Activated T-cell treated with anti-CD3 and anti-CD28 coated beads, Interleukin-2, amount 50 U/mL, for 48 hours (primary cell): Measurements from ENCODE around the gene SLC5A9.
"Not testable (repeated sequence)": the region's sequence is repeated elsewhere in the genome, so short reads cannot be mapped to it uniquely, and the experiment has no call there.

Experiments
- DNase-seq, 2 experiments: peaks; one replicate each; pipeline ENCODE4 v3.0.0-alpha.2; 2020

SLC5A9 gene

DNA sequence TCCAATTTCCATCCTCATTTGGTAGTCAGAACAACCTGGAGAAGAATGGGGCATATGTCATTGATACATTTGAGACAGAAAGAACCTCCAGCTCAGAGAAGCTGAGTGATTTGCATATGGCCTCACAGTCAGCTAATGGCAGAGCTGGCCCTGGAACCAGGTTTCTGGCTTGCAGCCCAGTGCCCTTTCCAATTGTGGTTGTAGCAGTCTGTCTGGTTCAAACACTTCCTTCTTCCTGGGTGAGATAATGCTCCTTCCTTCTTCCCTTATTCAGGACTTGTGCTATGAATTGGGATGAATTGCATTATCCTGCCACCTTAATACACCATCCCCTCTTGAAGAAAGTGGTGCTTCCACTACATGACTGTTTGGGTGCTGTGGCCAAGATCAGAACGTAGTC lies 24.2 kb downstream of the SLC5A9 start:
- no peak for DNase-seq

DNA sequence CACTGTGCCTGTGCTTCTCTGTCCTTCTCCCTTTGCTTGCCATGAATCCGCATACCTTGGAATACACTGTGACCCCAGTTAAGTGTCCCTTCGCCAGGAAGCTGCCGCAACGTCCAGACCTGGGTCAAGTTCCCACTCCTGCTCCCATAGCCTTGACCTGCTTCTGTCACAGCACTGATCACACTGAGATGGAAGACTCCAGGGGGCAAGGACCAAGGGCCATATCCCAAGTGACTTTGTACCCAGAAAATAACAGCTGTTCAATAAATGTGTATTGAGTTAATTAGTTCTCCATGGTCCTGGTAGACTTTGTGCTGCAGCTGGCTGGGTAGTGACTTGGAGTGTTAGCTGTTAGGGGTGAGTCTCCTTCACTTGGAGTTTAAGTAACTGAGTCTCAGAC lies 25.8 kb downstream of the SLC5A9 start:
- no peak for DNase-seq

DNA sequence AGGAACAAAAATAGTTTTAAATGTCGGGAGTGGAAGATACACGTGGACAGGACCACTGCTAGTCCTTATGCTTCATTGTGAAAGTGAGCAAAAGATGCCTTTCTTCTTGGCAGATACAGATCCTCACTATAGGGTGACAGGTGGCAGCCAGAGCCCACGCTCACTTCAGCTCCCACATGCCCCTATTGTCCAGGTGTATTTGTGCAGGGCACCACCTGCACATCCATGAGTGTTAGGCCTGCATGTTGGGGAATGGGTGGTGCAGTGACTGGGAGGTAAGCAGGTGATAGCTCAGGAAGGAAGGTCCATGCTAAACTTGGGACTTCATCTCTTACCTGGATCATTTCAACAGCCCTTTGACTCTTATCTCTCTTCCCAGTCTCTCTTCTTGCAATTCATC lies 27.4 kb downstream of the SLC5A9 start:
- DNase-seq: no peak

DNA sequence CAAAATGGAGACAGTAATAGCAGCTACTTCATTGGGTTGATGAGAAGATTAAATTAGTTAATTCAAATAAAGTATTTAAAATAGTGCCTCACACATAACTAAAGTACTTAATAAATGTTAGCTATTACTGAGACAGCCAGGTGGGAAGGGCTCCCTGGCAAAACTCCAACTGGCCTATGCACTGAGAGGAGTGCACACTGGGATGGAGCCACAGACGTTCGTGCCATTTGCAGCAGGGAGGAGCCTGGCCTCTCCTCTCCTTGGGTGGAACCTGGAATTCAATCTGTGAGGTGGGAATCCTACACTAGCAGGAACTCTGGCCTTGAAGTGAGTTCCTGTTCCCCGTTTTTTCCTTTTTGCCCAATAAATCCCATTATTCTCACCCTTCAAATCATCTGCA lies 28.1 kb downstream of the SLC5A9 start:
- DNase-seq: no peak

DNA sequence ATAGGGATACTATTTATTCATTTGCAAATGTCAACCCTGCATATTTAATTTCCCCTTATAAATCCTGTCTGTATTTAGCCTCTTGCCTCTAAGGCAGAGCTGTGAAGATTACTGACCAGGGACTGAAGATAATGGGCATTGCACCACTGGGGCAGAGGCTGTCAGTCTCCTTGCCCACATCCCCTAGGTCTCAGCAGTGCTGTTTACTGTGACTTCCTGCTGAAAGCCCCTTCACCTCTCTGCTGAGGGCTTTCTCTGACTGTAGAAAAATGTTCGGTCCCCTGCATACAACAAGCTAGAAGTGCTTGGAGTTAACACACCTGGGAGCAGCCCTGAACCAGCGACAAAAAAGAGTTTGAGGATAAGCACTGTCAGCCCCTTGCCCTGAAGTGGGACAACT lies 28.8 kb downstream of the SLC5A9 start:
- DNase-seq: no peak

DNA sequence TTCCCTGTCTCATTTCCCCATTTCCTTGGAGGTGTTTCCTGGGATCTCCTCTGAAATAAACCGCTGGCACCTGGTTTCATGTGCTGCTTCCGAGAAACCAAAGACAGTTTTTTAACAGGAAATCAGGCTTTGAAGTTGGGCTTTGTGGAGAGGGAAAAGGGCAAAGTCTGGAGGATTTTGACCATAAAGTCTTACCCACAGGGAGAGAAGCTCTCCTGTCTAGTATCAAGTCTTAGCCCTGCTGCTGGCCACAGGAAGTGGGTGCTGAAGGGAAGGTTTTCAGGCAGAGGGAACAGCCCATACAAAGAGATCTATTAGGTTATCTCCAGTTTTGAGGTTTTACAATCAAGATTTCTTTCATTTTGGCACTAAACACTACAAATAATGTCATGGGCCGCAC lies 29.3 kb downstream of the SLC5A9 start:
- no peak for DNase-seq

DNA sequence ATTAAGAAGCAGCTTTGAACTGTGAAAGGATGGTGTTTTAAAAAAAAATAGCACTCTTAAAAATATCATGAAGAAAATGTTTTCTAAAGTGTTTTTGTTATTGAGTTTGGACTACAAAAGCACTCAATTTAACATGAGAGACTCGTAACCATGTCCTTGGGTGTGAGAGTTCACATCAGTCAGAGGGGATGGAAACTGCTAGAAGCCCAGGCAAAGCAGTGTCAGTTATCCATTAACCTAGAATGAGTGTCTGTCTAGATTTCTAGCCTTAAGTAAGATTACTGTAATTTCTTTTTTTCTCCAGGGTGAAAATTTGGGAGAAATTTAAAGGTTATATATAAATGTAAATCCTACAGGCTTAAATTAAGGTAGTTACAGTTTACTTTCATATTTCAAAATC lies 31.7 kb downstream of the SLC5A9 start:
- DNase-seq: no peak

DNA sequence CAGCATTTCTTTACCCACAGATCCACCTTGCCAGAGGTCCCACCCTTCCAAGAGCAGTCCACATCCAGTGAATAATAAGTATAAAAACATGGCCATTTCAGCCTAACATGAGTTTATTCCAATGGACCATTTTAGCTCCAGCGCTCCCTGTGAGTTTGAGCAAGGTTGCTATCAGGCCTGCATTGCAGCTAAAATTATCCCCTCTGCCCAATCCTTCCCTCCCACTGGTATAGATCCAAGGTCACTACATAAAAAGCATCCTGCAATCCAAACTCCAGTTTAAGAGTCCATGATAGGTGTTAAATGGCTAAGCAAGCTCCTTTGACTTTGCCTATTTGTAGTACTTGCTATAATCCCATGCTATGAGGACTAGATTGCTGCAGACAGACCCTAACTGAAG lies 35.6 kb downstream of the SLC5A9 start:
- DNase-seq: no peak

DNA sequence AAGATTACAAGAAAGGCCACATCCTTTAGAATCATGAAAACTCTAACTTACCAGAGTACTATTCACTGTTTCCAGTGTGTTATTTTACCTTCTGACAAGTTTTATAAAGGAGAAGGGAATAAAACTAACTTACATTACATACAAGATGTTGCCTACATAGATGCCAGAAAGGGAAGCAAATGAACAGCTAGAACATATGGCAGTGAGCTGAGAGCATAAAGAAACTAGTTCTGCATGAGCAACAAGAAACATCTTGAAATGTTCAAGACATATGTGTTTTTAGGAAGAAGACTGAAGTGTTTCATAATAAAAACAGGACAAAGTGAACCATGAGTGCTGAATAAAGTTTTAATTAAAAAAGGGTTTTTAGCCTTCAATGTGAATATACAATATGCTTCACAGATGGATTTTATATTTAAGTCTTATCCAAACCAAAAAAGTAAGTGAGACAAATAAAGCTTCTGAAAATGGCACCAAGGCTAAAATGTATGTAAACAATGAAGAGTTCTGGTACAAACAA lies 39.4 kb downstream of the SLC5A9 start:
- DNase-seq: no peak

DNA sequence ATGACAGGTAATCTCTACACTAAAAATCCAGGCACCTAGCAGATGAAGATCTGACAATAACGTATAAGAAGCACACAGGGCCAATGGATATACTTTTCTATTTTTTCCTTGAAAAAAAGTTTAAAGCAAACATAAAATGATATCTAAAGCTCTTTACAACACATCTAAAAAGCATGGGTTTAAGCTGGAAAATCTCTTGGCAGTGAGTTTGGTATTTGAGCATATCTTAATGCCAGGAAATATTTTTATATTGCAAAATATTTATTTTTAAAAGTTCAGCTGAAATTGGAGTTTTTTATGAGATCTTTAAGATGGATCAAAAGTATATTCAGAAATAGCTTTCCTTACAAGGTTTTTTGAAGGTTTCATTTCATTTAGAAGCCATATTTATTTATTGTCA lies 40.5 kb downstream of the SLC5A9 start:
- DNase-seq: no peak

DNA sequence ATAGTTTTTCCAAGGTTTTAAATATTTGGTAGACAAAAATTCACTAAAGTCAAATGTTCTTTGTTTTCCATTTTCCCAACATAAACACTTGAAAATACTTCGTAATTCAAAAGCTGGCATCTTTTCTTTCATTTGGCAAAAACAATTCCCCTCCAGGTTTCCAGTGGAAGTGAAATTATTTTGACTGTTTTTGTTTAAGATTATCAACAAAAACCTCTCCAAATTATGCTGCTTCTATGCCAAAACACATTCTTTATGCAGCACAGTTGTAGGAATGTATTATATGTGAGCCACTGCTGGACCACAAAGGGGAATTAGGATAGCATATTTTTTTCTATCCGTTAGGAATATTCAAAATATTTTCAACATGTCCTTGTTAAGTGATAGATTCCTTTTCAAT lies 44.1 kb downstream of the SLC5A9 start:
- DNase-seq: no peak

DNA sequence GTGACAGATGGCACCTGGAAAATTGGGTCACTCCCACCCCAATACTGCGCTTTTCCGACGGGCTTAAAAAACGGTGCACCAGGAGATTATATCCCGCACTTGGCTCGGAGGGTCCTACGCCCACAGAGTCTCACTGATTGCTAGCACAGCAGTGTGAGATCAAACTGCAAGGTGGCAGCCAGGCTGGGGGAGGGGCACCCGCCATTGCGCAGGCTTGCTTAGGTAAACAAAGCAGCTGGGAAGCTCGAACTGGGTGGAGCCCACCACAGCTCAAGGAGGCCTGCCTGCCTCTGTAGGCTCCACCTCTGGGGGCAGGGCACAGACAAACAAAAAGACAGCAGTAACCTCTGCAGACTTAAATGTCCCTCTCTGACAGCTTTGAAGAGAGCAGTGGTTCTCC lies 54.9 kb downstream of the SLC5A9 start:
- not testable (repeated sequence) for DNase-seq

DNA sequence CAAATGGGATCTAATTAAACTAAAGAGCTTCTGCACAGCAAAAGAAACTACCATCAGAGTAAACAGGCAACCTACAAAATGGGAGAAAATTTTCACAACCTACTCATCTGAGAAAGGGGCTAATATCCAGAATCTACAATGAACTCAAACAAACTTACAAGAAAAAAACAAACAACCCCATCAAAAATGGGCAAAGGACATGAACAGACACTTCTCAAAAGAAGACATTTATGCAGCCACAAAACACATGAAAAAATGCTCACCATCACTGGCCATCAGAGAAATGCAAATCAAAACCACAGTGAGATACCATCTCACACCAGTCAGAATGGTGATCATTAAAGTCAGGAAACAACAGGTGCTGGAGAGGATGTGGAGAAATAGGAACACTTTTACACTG lies 59.8 kb downstream of the SLC5A9 start:
- not testable (repeated sequence) for DNase-seq

DNA sequence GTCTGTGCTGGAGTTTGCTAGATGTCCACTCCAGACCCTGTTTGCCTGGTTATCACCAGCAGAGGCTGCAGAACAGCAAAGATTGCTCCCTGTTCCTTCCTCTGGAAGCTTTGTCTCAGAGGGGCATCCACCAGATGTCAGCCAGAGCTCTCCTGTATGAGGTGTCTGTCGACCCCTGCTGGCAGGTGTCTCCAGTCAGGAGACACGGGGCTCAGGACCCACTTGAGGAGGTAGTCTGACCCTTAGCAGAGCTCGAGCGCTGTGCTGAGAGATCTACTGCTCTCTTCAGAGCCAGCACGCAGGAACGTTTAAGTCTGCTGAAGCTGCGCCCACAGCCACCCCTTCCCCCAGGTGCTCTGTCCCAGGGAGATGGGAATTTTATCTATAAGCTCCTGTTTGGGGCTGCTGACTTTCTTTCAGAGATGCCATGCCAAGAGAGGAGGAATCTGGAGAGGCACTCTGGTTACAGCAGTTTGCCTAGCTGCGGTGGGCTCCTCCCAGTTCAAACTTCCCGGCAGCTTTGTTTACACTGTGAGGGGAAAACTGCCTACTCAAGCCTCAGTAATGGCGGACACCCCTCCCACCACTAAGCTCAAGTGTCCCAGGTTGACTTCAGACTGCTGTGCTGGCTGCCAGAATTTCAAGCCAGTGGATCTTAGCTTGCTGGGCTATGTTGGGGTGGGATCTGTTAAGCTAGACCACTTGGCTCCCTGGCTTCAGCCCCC lies 62.3 kb downstream of the SLC5A9 start:
- DNase-seq: not testable (repeated sequence)

DNA sequence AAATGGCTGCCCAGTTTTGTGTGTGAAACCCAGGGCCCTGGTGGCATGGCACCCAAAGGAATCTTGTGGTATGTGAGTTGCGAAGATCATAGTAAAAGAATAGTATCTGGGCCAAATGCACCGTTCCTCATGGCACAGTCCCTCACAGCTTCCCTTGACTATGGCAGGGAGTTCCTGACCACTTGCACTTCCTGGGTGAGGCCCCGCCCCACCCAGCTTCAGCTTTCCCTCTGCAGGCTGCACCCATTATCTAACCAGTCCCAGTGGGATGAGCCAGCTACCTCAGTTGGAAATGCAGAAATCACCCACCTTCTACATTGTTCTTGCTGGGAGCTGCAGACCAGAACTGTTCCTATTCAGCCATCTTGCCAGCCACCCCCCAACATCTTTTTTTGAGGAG lies 63.0 kb downstream of the SLC5A9 start:
- DNase-seq: no peak

DNA sequence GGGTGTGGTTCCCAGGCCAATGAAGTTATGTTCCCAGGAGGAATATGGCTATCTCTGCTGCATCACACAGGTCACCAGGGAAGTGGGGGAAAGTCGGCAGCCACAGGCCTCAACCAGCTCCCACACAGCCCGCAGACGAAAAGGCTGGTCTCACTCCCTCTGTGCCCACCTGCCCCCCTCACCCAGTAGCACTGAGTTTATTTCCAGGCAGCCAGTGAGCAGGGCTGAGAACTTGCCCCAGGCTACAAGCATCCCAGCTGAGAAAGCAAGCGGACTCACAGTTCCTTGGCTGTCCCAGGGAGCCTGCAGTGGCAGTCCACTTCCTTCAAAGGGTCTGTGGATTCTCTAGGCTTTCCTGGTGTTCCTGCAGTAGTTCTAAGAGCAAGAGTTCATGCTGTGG lies 68.9 kb downstream of the SLC5A9 start:
- DNase-seq: no peak

DNA sequence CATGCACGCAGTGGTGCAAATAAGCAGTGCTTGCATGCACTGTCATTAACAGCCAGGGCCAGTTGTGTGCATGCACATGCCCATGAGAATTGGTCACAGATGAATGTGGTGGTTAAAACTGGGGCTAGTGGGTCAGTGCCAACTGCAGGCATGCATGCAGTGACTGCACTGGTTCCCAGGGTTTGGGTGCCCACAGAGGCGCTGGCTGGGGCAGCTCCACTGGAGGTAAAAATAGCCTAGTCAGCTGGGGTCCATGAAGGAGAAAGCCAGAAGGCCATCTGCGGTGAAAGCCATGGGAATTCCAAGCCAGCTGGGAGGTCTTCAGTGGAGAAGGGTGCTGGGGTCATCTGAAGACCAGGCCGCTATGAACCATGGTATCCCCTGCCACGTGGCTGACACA lies 70.2 kb downstream of the SLC5A9 start:
- no peak for DNase-seq

DNA sequence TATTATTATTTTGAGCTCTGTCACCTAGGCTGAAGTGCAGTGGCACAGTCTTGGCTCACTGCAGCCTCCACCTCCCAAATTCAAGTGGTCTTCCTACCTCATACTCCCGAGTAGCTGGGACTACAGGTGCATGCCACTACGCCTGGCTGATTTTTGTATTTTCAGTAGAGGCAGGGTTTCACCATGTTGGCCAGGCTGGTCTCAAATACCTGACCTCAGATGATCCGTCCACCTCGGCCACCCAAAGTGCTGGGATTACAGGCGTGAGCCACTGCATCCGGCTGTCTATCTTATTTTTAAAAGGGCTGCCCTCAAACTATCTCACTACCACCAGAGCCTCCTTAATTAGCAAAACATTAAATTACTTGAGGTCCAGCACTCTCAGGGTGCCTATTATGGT lies 71.6 kb downstream of the SLC5A9 start:
- DNase-seq: not testable (repeated sequence)

DNA sequence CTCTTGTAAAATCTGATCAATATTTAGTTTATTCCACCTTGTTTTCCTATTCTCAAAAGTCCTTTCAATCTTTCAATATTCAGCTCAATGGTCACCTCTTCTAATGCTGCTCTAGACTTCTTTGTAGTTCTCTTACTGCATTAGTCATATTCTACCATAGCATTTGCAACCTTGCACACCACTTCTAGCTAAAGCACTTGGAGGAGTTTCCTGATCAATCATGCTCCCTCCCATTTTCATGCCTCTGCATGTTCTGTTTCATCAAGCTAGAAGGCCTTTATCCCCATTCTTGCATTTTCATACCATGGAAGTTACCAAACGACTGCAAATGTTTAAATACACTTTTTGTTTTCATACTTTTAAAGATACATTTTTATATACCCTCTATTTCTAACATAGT lies 72.1 kb downstream of the SLC5A9 start:
- DNase-seq: no peak
